ENCODE data around the gene AMOTL1. TPM values are rescaled to one million over a fixed set of nuclear protein-coding genes. Genes with fewer than 3 reads are reported as not detected.

The AMOTL1 gene
- total RNA-seq, 2 experiments from 2014 or later: 6.6 to 8.4 TPM

GRCh38 chr11:94760296-94760695, 7.9 kb upstream of the AMOTL1 start:
- ChIA-PET CTCF (no interaction called here), POLR2A (no interaction called here)
- no peak overlapping the region for H3K4me3 Mint-ChIP-seq
- no peak for DNase-seq
- H3K9me3 Mint-ChIP-seq (ENCODE audit: insufficient read depth): no peaks in the 10 kb centered on the region
- H3K36me3 Mint-ChIP-seq (ENCODE audit: low read depth): no peaks in the 10 kb centered on the region
- peaks cover 20% of the 10 kb centered on the region for H3K27me3 Mint-ChIP-seq (ENCODE audit: low read depth)
- peaks cover 10% of the 10 kb centered on the region for H3K4me1 Mint-ChIP-seq (ENCODE audit: low read depth)
- no peak overlapping the region for H3K27ac Mint-ChIP-seq
- ATAC-seq: no peak

- Mint-ChIP-seq H3K27me3 (ENCODE audit: low read depth) (peaks cover 20% of the 10 kb centered on the region), H3K4me1 (ENCODE audit: low read depth) (peaks cover 9% of the 10 kb centered on the region), H3K4me3 (no peak overlapping the region), H3K27ac (no peak overlapping the region), H3K9me3 (ENCODE audit: insufficient read depth) (no peaks in the 10 kb centered on the region), H3K36me3 (ENCODE audit: low read depth) (no peaks in the 10 kb centered on the region)
- POLR2A ChIA-PET: no interaction called here
- peak; percentile 28 for DNase-seq
- no peak for ATAC-seq
- CTCF ChIA-PET: interaction anchor here (1.6 kb wide), 1 partner anchor 140 kb away, joined by 5 read pairs; no protein-coding TSS in a partner anchor
These were observed 5.9 kb upstream of the AMOTL1 start for GRCh38 chr11:94762208-94762607.

- CTCF ChIA-PET: interaction anchor here (1.6 kb wide), 1 partner anchor 140 kb away, joined by 5 read pairs; no protein-coding TSS in a partner anchor
- no peaks in the 10 kb centered on the region for H3K9me3 Mint-ChIP-seq (ENCODE audit: insufficient read depth)
- no peak for DNase-seq
- POLR2A ChIA-PET: no interaction called here
- H3K4me1 Mint-ChIP-seq (ENCODE audit: low read depth): peaks cover 8% of the 10 kb centered on the region
- ATAC-seq: no peak
- H3K4me3 Mint-ChIP-seq: no peak overlapping the region
- H3K27ac Mint-ChIP-seq: no peak overlapping the region
- H3K36me3 Mint-ChIP-seq (ENCODE audit: low read depth): no peaks in the 10 kb centered on the region
- H3K27me3 Mint-ChIP-seq (ENCODE audit: low read depth): peaks cover 23% of the 10 kb centered on the region
These were observed 5.2 kb upstream of the AMOTL1 start for GRCh38 chr11:94762995-94763394.

DNA sequence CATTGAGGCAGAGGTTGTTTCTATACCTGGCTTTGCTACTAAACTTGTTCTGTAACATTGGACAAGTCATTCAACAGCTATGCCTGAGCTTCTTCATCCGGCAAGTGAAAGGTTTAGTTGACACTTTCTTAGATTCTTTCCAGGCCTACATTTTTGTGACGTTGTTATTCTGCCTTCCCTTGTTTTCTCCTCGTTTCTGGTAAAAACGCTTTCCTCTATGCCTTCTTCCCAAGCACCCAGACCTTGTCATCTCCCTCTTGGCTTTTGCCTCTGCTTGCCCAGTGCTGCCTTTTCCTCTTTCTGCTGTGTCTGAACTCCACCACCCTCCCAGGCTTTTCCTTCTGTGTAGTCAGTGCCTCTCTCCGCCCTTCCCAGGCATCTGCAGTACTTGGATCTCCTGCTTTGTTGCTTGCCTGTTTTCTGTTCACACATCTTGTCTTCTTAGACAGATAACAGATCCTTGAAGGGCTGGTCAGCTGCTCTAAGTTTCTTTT, 1.4 kb upstream of the AMOTL1 start:
- CTCF ChIA-PET: no interaction called here
- no peak overlapping the region for H3K4me3 Mint-ChIP-seq

GRCh38 chr11:94767291-94767690, 865 bp upstream of the AMOTL1 start:
- Mint-ChIP-seq H3K4me3 (no peak overlapping the region), H3K36me3 (ENCODE audit: low read depth) (no peaks in the 10 kb centered on the region), H3K9me3 (ENCODE audit: insufficient read depth) (no peaks in the 10 kb centered on the region), H3K27me3 (ENCODE audit: low read depth) (peaks cover 42% of the 10 kb centered on the region), H3K4me1 (ENCODE audit: low read depth) (peaks cover 16% of the 10 kb centered on the region), H3K27ac (no peak overlapping the region)
- ChIA-PET CTCF (interaction anchor here (1.1 kb wide), 1 partner anchor 177 kb away, joined by 3 read pairs; no protein-coding TSS in a partner anchor), POLR2A (no interaction called here)
- no peak for DNase-seq
- ATAC-seq: peak; percentile 3

More for the DNA sequence above, 1.4 kb upstream of the AMOTL1 start:
- H3K9me3 Mint-ChIP-seq (ENCODE audit: insufficient read depth): no peaks in the 10 kb centered on the region
- H3K36me3 Mint-ChIP-seq (ENCODE audit: low read depth): no peaks in the 10 kb centered on the region
- H3K27me3 Mint-ChIP-seq (ENCODE audit: low read depth): peaks cover 37% of the 10 kb centered on the region
- DNase-seq (no peak), ATAC-seq (no peak)
- POLR2A ChIA-PET: interaction anchor here (0.6 kb wide), 1 partner anchor 1468 kb away, joined by 3 read pairs; no protein-coding TSS in a partner anchor
- H3K27ac Mint-ChIP-seq: no peak overlapping the region
- peaks cover 16% of the 10 kb centered on the region for H3K4me1 Mint-ChIP-seq (ENCODE audit: low read depth)

GRCh38 chr11:94768602-94769541, 716 bp downstream of the AMOTL1 start:
- peak; percentile 53 for ATAC-seq
- no peak for DNase-seq
- no peak overlapping the region for H3K27ac Mint-ChIP-seq
- CTCF ChIA-PET: no interaction called here
- no peaks in the 10 kb centered on the region for H3K9me3 Mint-ChIP-seq (ENCODE audit: insufficient read depth)
- peaks cover 16% of the 10 kb centered on the region for H3K4me1 Mint-ChIP-seq (ENCODE audit: low read depth)
- POLR2A ChIA-PET: interaction anchor here (1.0 kb wide), 1 partner anchor 299 kb away, joined by 3 read pairs; no protein-coding TSS in a partner anchor
- peak overlapping the region; percentile 78 for H3K4me3 Mint-ChIP-seq
- H3K27me3 Mint-ChIP-seq (ENCODE audit: low read depth): peaks cover 43% of the 10 kb centered on the region
- no peaks in the 10 kb centered on the region for H3K36me3 Mint-ChIP-seq (ENCODE audit: low read depth)

DNA sequence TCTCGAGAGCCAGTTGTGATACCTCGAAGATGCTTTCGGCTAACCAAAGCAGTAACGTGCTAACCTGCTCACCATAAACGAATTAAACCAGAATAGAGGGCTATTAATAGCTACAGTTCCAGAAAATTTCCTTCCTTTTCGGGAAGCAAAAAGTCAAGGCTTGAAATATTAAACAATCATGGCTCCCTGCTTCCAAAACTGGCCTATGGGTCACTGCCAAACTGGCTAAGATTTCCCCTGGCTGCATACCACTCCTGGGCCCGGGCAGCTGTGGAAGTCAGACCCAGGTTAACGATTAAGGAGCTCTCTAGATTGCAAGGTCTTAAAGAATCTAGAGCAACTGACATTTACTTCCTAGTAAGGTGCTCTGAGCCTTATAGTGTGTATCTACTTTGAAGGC, 1.7 kb downstream of the AMOTL1 start:
- H3K27me3 Mint-ChIP-seq (ENCODE audit: low read depth): peaks cover 41% of the 10 kb centered on the region
- H3K36me3 Mint-ChIP-seq (ENCODE audit: low read depth): no peaks in the 10 kb centered on the region
- ChIA-PET POLR2A (no interaction called here), CTCF (interaction anchor here (0.8 kb wide), 1 partner anchor 16 kb away, joined by 3 read pairs; no protein-coding TSS in a partner anchor)
- H3K27ac Mint-ChIP-seq: no peak overlapping the region
- peaks cover 16% of the 10 kb centered on the region for H3K4me1 Mint-ChIP-seq (ENCODE audit: low read depth)
- H3K4me3 Mint-ChIP-seq: peak overlapping the region; percentile 78
- no peaks in the 10 kb centered on the region for H3K9me3 Mint-ChIP-seq (ENCODE audit: insufficient read depth)
- no peak for DNase-seq
- ATAC-seq: no peak

- peaks cover 44% of the 10 kb centered on the region for H3K27me3 Mint-ChIP-seq (ENCODE audit: low read depth)
- ATAC-seq (no peak), DNase-seq (no peak)
- no peak overlapping the region for H3K27ac Mint-ChIP-seq
- H3K36me3 Mint-ChIP-seq (ENCODE audit: low read depth): no peaks in the 10 kb centered on the region
- no peaks in the 10 kb centered on the region for H3K9me3 Mint-ChIP-seq (ENCODE audit: insufficient read depth)
- H3K4me1 Mint-ChIP-seq (ENCODE audit: low read depth): peaks cover 16% of the 10 kb centered on the region
- no peak overlapping the region for H3K4me3 Mint-ChIP-seq
- ChIA-PET POLR2A (no interaction called here), CTCF (interaction anchor here (1.3 kb wide), 1 partner anchor 16 kb away, joined by 4 read pairs; no protein-coding TSS in a partner anchor)
These were observed 2.5 kb downstream of the AMOTL1 start for GRCh38 chr11:94770563-94771120.

DNA sequence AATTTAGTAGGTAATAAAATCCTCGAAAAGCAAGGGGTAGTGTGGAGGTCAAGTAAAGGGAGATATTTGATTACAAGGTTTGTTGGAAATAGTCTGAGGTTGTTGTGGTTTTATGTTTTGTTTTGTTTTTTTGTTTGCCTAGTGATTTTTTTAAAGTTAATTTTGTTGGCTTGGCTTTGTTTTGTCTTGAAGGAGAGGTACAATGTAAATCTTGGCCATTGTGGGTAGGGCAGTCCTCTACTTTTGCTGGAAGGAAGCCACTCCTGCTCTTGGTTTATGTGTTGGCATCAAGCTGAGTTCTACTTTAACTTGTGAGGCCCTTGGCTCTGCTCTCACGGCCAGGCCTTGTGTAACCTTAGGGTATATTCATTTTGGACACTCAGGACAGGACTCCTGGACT, 3.2 kb downstream of the AMOTL1 start:
- ChIA-PET CTCF (interaction anchor here (1.2 to 1.3 kb wide), 2 partner anchors 15 to 105 kb away, joined by 3 to 4 read pairs; no protein-coding TSS in a partner anchor), POLR2A (no interaction called here)
- DNase-seq: no peak
- H3K4me1 Mint-ChIP-seq (ENCODE audit: low read depth): peaks cover 21% of the 10 kb centered on the region
- no peak overlapping the region for H3K27ac Mint-ChIP-seq
- H3K27me3 Mint-ChIP-seq (ENCODE audit: low read depth): peaks cover 52% of the 10 kb centered on the region
- H3K36me3 Mint-ChIP-seq (ENCODE audit: low read depth): no peaks in the 10 kb centered on the region
- no peak for ATAC-seq
- H3K4me3 Mint-ChIP-seq: no peak overlapping the region
- no peaks in the 10 kb centered on the region for H3K9me3 Mint-ChIP-seq (ENCODE audit: insufficient read depth)

DNA sequence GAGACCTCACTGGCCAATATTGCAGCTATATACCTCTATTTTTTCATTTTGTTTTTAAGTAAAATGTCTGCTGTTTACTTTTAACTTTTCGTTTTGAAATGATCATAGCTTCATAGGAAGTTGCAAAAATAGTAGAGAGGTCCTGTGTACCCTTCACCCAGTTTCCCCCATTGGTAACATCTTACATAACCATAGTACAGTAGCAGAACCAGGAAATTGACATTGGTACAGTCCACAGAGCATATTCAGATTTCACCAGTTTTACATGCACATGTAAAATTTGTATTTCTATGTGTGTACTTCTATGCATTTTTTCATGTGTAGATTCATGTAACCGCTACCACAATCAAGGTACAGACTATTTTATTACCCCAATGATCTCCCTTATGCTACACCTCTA, 3.8 kb downstream of the AMOTL1 start:
- no peak overlapping the region for H3K4me3 Mint-ChIP-seq
- H3K36me3 Mint-ChIP-seq (ENCODE audit: low read depth): no peaks in the 10 kb centered on the region
- ChIA-PET CTCF (interaction anchor here (1.2 to 1.3 kb wide), 2 partner anchors 15 to 105 kb away, joined by 3 to 4 read pairs; no protein-coding TSS in a partner anchor), POLR2A (no interaction called here)
- no peak for DNase-seq
- no peak for ATAC-seq
- peaks cover 25% of the 10 kb centered on the region for H3K4me1 Mint-ChIP-seq (ENCODE audit: low read depth)
- H3K27me3 Mint-ChIP-seq (ENCODE audit: low read depth): peaks cover 52% of the 10 kb centered on the region
- no peak overlapping the region for H3K27ac Mint-ChIP-seq
- no peaks in the 10 kb centered on the region for H3K9me3 Mint-ChIP-seq (ENCODE audit: insufficient read depth)

DNA sequence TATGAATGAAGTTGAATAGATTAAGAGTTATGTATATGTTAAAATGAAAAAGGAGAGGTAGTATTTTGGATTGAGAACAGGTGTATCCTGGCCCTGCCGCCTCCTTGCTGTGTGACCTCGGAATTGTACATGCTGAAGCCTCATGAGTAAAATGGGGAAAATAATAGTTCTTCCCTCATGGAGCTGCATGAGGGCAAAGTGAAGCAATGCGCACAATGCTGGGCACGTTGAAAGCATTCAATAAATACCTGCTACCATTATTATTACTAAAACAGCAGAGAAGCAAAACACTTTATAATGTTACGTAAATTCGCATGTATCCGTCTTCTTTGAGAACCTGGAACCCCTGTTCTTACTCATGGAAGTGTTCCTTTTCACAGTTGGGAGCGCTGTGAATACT, 5.7 kb downstream of the AMOTL1 start:
- POLR2A ChIA-PET: no interaction called here
- H3K4me3 Mint-ChIP-seq: no peak overlapping the region

GRCh38 chr11:94774345-94774744, 6.2 kb downstream of the AMOTL1 start:
- ChIA-PET CTCF (interaction anchor here (1.3 kb wide), 1 partner anchor 12 kb away, joined by 3 read pairs; no protein-coding TSS in a partner anchor), POLR2A (no interaction called here)
- peaks cover 18% of the 10 kb centered on the region for H3K4me1 Mint-ChIP-seq (ENCODE audit: low read depth)

More for the DNA sequence above, 5.7 kb downstream of the AMOTL1 start:
- H3K9me3 Mint-ChIP-seq (ENCODE audit: insufficient read depth): no peaks in the 10 kb centered on the region
- no peaks in the 10 kb centered on the region for H3K36me3 Mint-ChIP-seq (ENCODE audit: low read depth)
- CTCF ChIA-PET: no interaction called here
- ATAC-seq (no peak), DNase-seq (no peak)
- peaks cover 47% of the 10 kb centered on the region for H3K27me3 Mint-ChIP-seq (ENCODE audit: low read depth)
- H3K27ac Mint-ChIP-seq: no peak overlapping the region
- peaks cover 20% of the 10 kb centered on the region for H3K4me1 Mint-ChIP-seq (ENCODE audit: low read depth)

More at GRCh38 chr11:94774345-94774744, 6.2 kb downstream of the AMOTL1 start:
- Mint-ChIP-seq H3K27me3 (ENCODE audit: low read depth) (peaks cover 44% of the 10 kb centered on the region), H3K4me3 (no peak overlapping the region), H3K27ac (no peak overlapping the region), H3K9me3 (ENCODE audit: insufficient read depth) (no peaks in the 10 kb centered on the region), H3K36me3 (ENCODE audit: low read depth) (no peaks in the 10 kb centered on the region)
- ATAC-seq (no peak), DNase-seq (no peak)

Measured in activated CD8-positive, alpha-beta T cell treated with anti-CD3 and anti-CD28 coated beads, Interleukin-2, amount 10 ng/mL, durations not matched to agents 7 days and 5 days (primary cell).